ENCODE measurements around the gene DNALI1. TPM values are rescaled to one million over a fixed set of nuclear protein-coding genes. Genes with fewer than 3 reads are reported as not detected.
"Not testable (repeated sequence)": the region's sequence is repeated elsewhere in the genome, so short reads cannot be mapped to it uniquely, and the experiment has no call there.

DNALI1 gene
- total and polyA plus RNA-seq, 2 experiments from 2014 or later: 0.32 to 2.1 TPM

- Histone ChIP-seq H3K79me2 (ENCODE audit: insufficient read depth) (peaks cover 31% of the 10 kb centered on the region), H3K36me3 (ENCODE audit: low read depth) (peaks cover 11% of the 10 kb centered on the region), H3F3A (ENCODE audit: insufficient read depth) (peaks cover 29% of the 10 kb centered on the region), H3K4me1 (ENCODE audit: insufficient read depth) (peaks cover 19% of the 10 kb centered on the region)
- H3K27me3 ChIP-seq (replicated peaks; ENCODE audit: insufficient read depth); in situ Hi-C loops (cut with MboI); DNase-seq; H2AFZ ChIP-seq; H3K9me2 ChIP-seq (ENCODE audit: insufficient read depth); H3K9ac ChIP-seq; H3K27ac ChIP-seq; H3K4me2 ChIP-seq (ENCODE audit: unreplicated experiment); H3K9me3 ChIP-seq (ENCODE audit: low read depth); H4K20me1 ChIP-seq (ENCODE audit: insufficient read depth); H3K4me3 ChIP-seq: not testable (repeated sequence)
- 93 to 94% methylated on average over 4 of the region's 4 CpGs for WGBS, 2 experiments (ENCODE audit: low coverage in 1 of 2, low lambda C conversion rate in 2 of 2, missing lambda C conversion rate in 2 of 2)
Observed at GRCh38 chr1:37532418-37533156, 24.2 kb upstream of the DNALI1 start.

- no peak for DNase-seq
- in situ Hi-C loops (cut with MboI): no loop called here
- Histone ChIP-seq H3K36me3 (ENCODE audit: low read depth) (peaks cover 16% of the 10 kb centered on the region), H3K9ac (peak overlapping the region; percentile 34; the same call in 1 of the 2 replicates), H4K20me1 (ENCODE audit: insufficient read depth) (no peaks in the 10 kb centered on the region), H3K9me3 (ENCODE audit: low read depth) (no peaks in the 10 kb centered on the region), H3K27ac (peak overlapping the region; percentile 85), H3K9me2 (ENCODE audit: insufficient read depth) (no peaks in the 10 kb centered on the region), H3K4me2 (ENCODE audit: unreplicated experiment) (no peak overlapping the region), H2AFZ (no peak overlapping the region), H3K4me1 (ENCODE audit: insufficient read depth) (peaks cover 19% of the 10 kb centered on the region), H3K4me3 (no peak overlapping the region), H3K79me2 (ENCODE audit: insufficient read depth) (peaks cover 36% of the 10 kb centered on the region), H3F3A (ENCODE audit: insufficient read depth) (peaks cover 32% of the 10 kb centered on the region), H3K27me3 (replicated peaks; ENCODE audit: insufficient read depth) (no peaks in the 10 kb centered on the region)
- TF ChIP-seq EZH2phosphoT487 (IDR thresholded peaks at IDR 0.05; ENCODE audit: insufficient read depth, low read depth): no peak
- TF ChIP-seq EZH2 (IDR thresholded peaks at IDR 0.05; ENCODE audit: insufficient read depth, poor library complexity, severe bottlenecking): no peak
- WGBS, 2 experiments (ENCODE audit: low coverage in 1 of 2, low lambda C conversion rate in 2 of 2, missing lambda C conversion rate in 2 of 2): 95 to 98% methylated on average over 4 of the region's 4 CpGs
Observed at GRCh38 chr1:37533317-37534093, 23.2 kb upstream of the DNALI1 start.

- peaks cover 72% of the 10 kb centered on the region for H3K79me2 ChIP-seq (ENCODE audit: insufficient read depth)
- DNase-seq: peak; percentile 66
- 77 to 79% methylated on average over 2 of the region's 2 CpGs for WGBS, 2 experiments (ENCODE audit: low coverage in 1 of 2, low lambda C conversion rate in 2 of 2, missing lambda C conversion rate in 2 of 2)
- H4K20me1 ChIP-seq (ENCODE audit: insufficient read depth): no peaks in the 10 kb centered on the region
- no peaks in the 10 kb centered on the region for H3K9me3 ChIP-seq (ENCODE audit: low read depth)
- no peak for TF ChIP-seq EZH2 (IDR thresholded peaks at IDR 0.05; ENCODE audit: insufficient read depth, poor library complexity, severe bottlenecking)
- H3K27me3 ChIP-seq (replicated peaks; ENCODE audit: insufficient read depth): no peaks in the 10 kb centered on the region
- H3K9ac ChIP-seq: no peak overlapping the region
- H3K36me3 ChIP-seq (ENCODE audit: low read depth): peaks cover 48% of the 10 kb centered on the region
- H3K27ac ChIP-seq: peak overlapping the region; percentile 61
- peaks cover 19% of the 10 kb centered on the region for H3K4me1 ChIP-seq (ENCODE audit: insufficient read depth)
- no peak overlapping the region for H3K4me3 ChIP-seq
- H2AFZ ChIP-seq: no peak overlapping the region
- no peak overlapping the region for H3K4me2 ChIP-seq (ENCODE audit: unreplicated experiment)
- no peaks in the 10 kb centered on the region for H3K9me2 ChIP-seq (ENCODE audit: insufficient read depth)
- peaks cover 32% of the 10 kb centered on the region for H3F3A ChIP-seq (ENCODE audit: insufficient read depth)
- in situ Hi-C loops (cut with MboI): no loop called here
Observed at GRCh38 chr1:37537378-37537777, 19.4 kb upstream of the DNALI1 start.

- H3K9me2 ChIP-seq (ENCODE audit: insufficient read depth); H3K4me2 ChIP-seq (ENCODE audit: unreplicated experiment); H3K9ac ChIP-seq; H3K27me3 ChIP-seq (replicated peaks; ENCODE audit: insufficient read depth); H3K27ac ChIP-seq; in situ Hi-C loops (cut with MboI); H2AFZ ChIP-seq; H3K9me3 ChIP-seq (ENCODE audit: low read depth); H4K20me1 ChIP-seq (ENCODE audit: insufficient read depth); H3K4me3 ChIP-seq; DNase-seq: not testable (repeated sequence)
- Histone ChIP-seq H3K4me1 (ENCODE audit: insufficient read depth) (peaks cover 11% of the 10 kb centered on the region), H3K79me2 (ENCODE audit: insufficient read depth) (peaks cover 81% of the 10 kb centered on the region), H3F3A (ENCODE audit: insufficient read depth) (peaks cover 27% of the 10 kb centered on the region), H3K36me3 (ENCODE audit: low read depth) (peaks cover 53% of the 10 kb centered on the region)
- WGBS, 2 experiments (ENCODE audit: low coverage in 1 of 2, low lambda C conversion rate in 2 of 2, missing lambda C conversion rate in 2 of 2): 90 to 91% methylated on average over 10 of the region's 10 CpGs
Observed at GRCh38 chr1:37539154-37539553, 17.6 kb upstream of the DNALI1 start.

Data from GM23248 (cell line).